Right lobe of liver (tissue), 6 donors: ENCODE results near the gene TOR2A. TPM values are rescaled to one million over a fixed set of nuclear protein-coding genes. Genes with fewer than 3 reads are reported as not detected.

Experiments
- ATAC-seq, 4 donors: fragments of 200-7000 bp; cut with Tn5 transposase; one replicate each; pipeline ENCODE4 v1.9.1; 2020; ENCODE audit warnings: mild to moderate bottlenecking in 4 of 4, moderate library complexity in 4 of 4
- DNase-seq, 3 donors: peaks; one replicate each; pipeline ENCODE4 v3.0.0-alpha.2; 2020
- H3K27ac ChIP-seq, 3 donors: fragments of 200-600 bp; one replicate each; pipeline ENCODE4 v1.8.0; 2022
- H3K27me3 ChIP-seq, 2 donors: fragments of 200-600 bp; one replicate each; pipeline ENCODE4 v1.8.0; 2022
- H3K36me3 ChIP-seq, 4 donors: fragments of 200-600 bp; sonication (generic) in 1 of 4; one replicate each; pipeline versions ENCODE4 v1.5.1 to v1.8.0; 2017 to 2022; ENCODE audit warnings: control low read depth in 1 of 4
- H3K4me1 ChIP-seq, 4 donors: fragments of 200-600 bp; sonication (generic) in 1 of 4; one replicate each; pipeline versions ENCODE4 v1.5.1 to v1.8.0; 2017 to 2022; ENCODE audit warnings: control low read depth in 1 of 4
- H3K4me3 ChIP-seq, 3 donors: fragments of 200-600 bp; one replicate each; pipeline ENCODE4 v1.8.0; 2022
- H3K9me3 ChIP-seq, 4 donors: fragments of 200-600 bp; sonication (generic) in 1 of 4; one replicate each; pipeline versions ENCODE4 v1.5.1 to v1.8.0; 2017 to 2022; ENCODE audit warnings: control low read depth in 1 of 4
- POLR2A ChIP-seq: fragments of 450-650 bp; IDR thresholded peaks from one replicate; pipeline ENCODE4 v1.6.1; 2017; ENCODE audit warnings: antibody characterized with exemption, mild to moderate bottlenecking
- WGBS: methylation state at CpG from one replicate; pipeline ENCODE4 v1.1.6; 2018; ENCODE audit warnings: low coverage, low lambda C conversion rate; ENCODE audit not compliant: insufficient coverage; ENCODE audit errors: missing lambda C conversion rate; 5-methylcytosine and 5-hydroxymethylcytosine counted together
- intact Hi-C, 2 donors: fragments of 100-400 bp; cut with DNase I; formaldehyde crosslinking; loops; one replicate each; pipeline versions ENCODE4 v1.11.2 to v1.14.1; 2022
- total RNA-seq, 6 experiments: library from RNA; depleted of rRNA in 2 of 6; stranded (reverse); fragments of >200 nt in 2 of 6; fragmentation: NEBNext Ultra II Directional in 3 of 6; extraction: Animal tissue kit (Norgen Biotek cat#: 25700) in 3 of 6; gene quantifications; one replicate each; pipeline versions ENCODE4 v1.1.0 to v1.2.4, GENCODE V29; 2016 to 2023
- TF ChIP-seq, protein P1 (sequence below), 4 donors: fragments of 200-600 bp in 3 of 4; fragments of 450-650 bp in 1 of 4; IDR thresholded peaks; one replicate each; pipeline versions ENCODE4 v1.5.1 to v1.8.0; 2016 to 2022; ENCODE audit warnings: antibody characterized with exemption in 4 of 4, mild to moderate bottlenecking in 2 of 4
- donor health status: DM: no; HTN: yes; CAD: no.
- donor health status: DM: no; HTN: no; CAD: no.
- donor health status: DM: no; HTN: no; CAD: no.
- donor health status: DM: no; HTN: yes; CAD: no.
- donor health status: DM: no; HTN: yes; CAD: no.

Gene TOR2A
- total RNA-seq, 6 experiments from 2014 or later = 6.1 to 15.3 (median 7.7) TPM

DNA sequence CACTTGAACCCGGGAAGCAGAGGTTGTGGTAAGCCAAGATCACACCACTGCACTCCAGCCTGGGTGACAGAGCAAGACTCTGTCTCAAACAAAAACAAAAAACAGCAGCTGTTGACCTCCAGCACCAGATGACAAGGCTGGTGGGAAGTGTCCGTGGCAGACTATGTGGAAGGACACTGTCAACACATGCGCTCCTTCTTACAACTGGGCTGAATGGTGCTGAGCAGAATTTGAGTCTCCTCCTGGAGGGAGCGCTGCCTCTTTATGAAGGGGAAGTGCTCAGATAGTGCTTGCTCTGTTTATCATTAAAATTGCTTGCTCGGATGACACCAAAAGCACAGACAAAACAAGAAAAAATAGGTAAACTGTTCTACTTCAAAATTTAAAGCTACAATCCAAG lies 37.5 kb downstream of the TOR2A start:
- TF ChIP-seq, protein P1, sequence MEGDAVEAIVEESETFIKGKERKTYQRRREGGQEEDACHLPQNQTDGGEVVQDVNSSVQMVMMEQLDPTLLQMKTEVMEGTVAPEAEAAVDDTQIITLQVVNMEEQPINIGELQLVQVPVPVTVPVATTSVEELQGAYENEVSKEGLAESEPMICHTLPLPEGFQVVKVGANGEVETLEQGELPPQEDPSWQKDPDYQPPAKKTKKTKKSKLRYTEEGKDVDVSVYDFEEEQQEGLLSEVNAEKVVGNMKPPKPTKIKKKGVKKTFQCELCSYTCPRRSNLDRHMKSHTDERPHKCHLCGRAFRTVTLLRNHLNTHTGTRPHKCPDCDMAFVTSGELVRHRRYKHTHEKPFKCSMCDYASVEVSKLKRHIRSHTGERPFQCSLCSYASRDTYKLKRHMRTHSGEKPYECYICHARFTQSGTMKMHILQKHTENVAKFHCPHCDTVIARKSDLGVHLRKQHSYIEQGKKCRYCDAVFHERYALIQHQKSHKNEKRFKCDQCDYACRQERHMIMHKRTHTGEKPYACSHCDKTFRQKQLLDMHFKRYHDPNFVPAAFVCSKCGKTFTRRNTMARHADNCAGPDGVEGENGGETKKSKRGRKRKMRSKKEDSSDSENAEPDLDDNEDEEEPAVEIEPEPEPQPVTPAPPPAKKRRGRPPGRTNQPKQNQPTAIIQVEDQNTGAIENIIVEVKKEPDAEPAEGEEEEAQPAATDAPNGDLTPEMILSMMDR (IDR thresholded peaks at IDR 0.05) = no peak
- no peak for TF ChIP-seq POLR2A
- Histone ChIP-seq H3K36me3 (no peaks in the 10 kb centered on the region), H3K9me3 (no peaks in the 10 kb centered on the region), H3K4me3 (no peak overlapping the region), H3K27ac (no peak overlapping the region), H3K4me1 (no peaks in the 10 kb centered on the region), H3K27me3 (no peaks in the 10 kb centered on the region)
- no peak for DNase-seq
- WGBS = 74% methylated on average over 4 of the region's 5 CpGs
- intact Hi-C loops = no loop called here
- ATAC-seq = no peak

GRCh38 chr9:127694890-127695720 lies 40.0 kb downstream of the TOR2A start:
- intact Hi-C loops = no loop called here
- H3K27me3 ChIP-seq = no peaks in the 10 kb centered on the region
- DNase-seq (no peak), ATAC-seq (no peak)
- H3K4me3 ChIP-seq = no peak overlapping the region
- no peaks in the 10 kb centered on the region for H3K9me3 ChIP-seq
- no peak overlapping the region for H3K27ac ChIP-seq
- no peaks in the 10 kb centered on the region for H3K36me3 ChIP-seq
- H3K4me1 ChIP-seq = no peaks in the 10 kb centered on the region
- TF ChIP-seq, protein P1 (IDR thresholded peaks at IDR 0.05) = no peak
- no peak for TF ChIP-seq POLR2A
- 69% methylated on average over 6 of the region's 9 CpGs for WGBS

GRCh38 chr9:127693697-127694096 lies 41.4 kb downstream of the TOR2A start:
- no peaks in the 10 kb centered on the region for H3K27me3 ChIP-seq
- H3K36me3 ChIP-seq = no peaks in the 10 kb centered on the region
- no peak for DNase-seq
- no peaks in the 10 kb centered on the region for H3K4me1 ChIP-seq
- intact Hi-C loops = no loop called here
- ATAC-seq = no peak
- WGBS = no CpG with 5 or more reads among the region's 4 CpGs
- H3K4me3 ChIP-seq = no peak overlapping the region
- H3K27ac ChIP-seq = no peak overlapping the region
- no peak for TF ChIP-seq POLR2A
- TF ChIP-seq, protein P1 (IDR thresholded peaks at IDR 0.05) = no peak
- H3K9me3 ChIP-seq = no peaks in the 10 kb centered on the region

- no peak for ATAC-seq
- no peaks in the 10 kb centered on the region for H3K36me3 ChIP-seq
- intact Hi-C loops = no loop called here
Measured at GRCh38 chr9:127693143-127693542, 42.0 kb downstream of the TOR2A start.

More at GRCh38 chr9:127693143-127693542, 42.0 kb downstream of the TOR2A start:
- H3K4me1 ChIP-seq = no peaks in the 10 kb centered on the region
- H3K9me3 ChIP-seq = no peaks in the 10 kb centered on the region
- DNase-seq = no peak
- WGBS = 90% methylated on average over 4 of the region's 10 CpGs
- no peak overlapping the region for H3K27ac ChIP-seq
- no peaks in the 10 kb centered on the region for H3K27me3 ChIP-seq
- TF ChIP-seq, protein P1 (IDR thresholded peaks at IDR 0.05) = no peak
- no peak for TF ChIP-seq POLR2A
- H3K4me3 ChIP-seq = no peak overlapping the region
